Psoas muscle (tissue), 8 donors: ENCODE results near the gene SPDEF. TPM values are rescaled to one million over a fixed set of nuclear protein-coding genes. Genes with fewer than 3 reads are reported as not detected.

Experiments used
- ATAC-seq, 4 donors: fragments of 200-7000 bp; cut with Tn5 transposase; one replicate each; pipeline ENCODE4 v1.9.1; 2020; ENCODE audit warnings: moderate library complexity in 3 of 4, mild to moderate bottlenecking in 2 of 4
- DNase-seq, 2 donors: peaks; one replicate each; pipeline ENCODE4 v3.0.0-alpha.2; 2020
- H3K27ac ChIP-seq: fragments of 200-600 bp; one replicate; pipeline ENCODE4 v1.8.0; 2022
- H3K27me3 ChIP-seq, 3 donors: fragments of 200-600 bp in 1 of 3; one replicate each; pipeline versions ENCODE4 v1.6.1 to v1.8.0; 2013 to 2022; ENCODE audit warnings: low read length in 2 of 3, mild to moderate bottlenecking in 2 of 3, moderate library complexity in 1 of 3; ENCODE audit not compliant: insufficient read depth in 3 of 3
- H3K36me3 ChIP-seq, 2 donors: fragments of 200-600 bp in 1 of 2; one replicate each; pipeline versions ENCODE4 v1.6.1 to v1.8.0; 2013 to 2022; ENCODE audit warnings: low read depth in 1 of 2, mild to moderate bottlenecking in 1 of 2, moderate library complexity in 1 of 2; ENCODE audit not compliant: insufficient read depth in 1 of 2
- H3K4me1 ChIP-seq: fragments of 200-600 bp; one replicate; pipeline ENCODE4 v1.8.0; 2022
- H3K4me3 ChIP-seq: fragments of 200-600 bp; one replicate; pipeline ENCODE4 v1.8.0; 2022; ENCODE audit warnings: mild to moderate bottlenecking
- H3K9me3 ChIP-seq: fragments of 200-600 bp; one replicate; pipeline ENCODE4 v1.8.0; 2022
- WGBS, 3 donors: extraction: QIAGEN DNeasy Blood & Tissue Kit; methylation state at CpG; one replicate each; pipeline versions ENCODE4 v1.1.6 to v1.1.7; 2013; 5-methylcytosine and 5-hydroxymethylcytosine counted together
- intact Hi-C, 2 donors: fragments of 100-400 bp; cut with DNase I; formaldehyde crosslinking; loops; one replicate each; pipeline versions ENCODE4 v1.11.0 to v1.14.2; 2022
- polyA plus RNA-seq, 3 donors: library from polyadenylated mRNA; stranded (reverse); fragments of 200-250 nt; gene quantifications; one replicate each; pipeline ENCODE4 v1.2.3, GENCODE V29; 2013
- total RNA-seq, 4 donors: library from RNA; stranded (reverse); fragmentation: NEBNext Ultra II Directional in 2 of 4; extraction: Animal tissue kit (Norgen Biotek cat#: 25700) in 2 of 4; gene quantifications; one replicate each; pipeline versions ENCODE4 v1.2.1 to v1.2.4, GENCODE V29; 2021 to 2023
- TF ChIP-seq, protein P1 (sequence below): fragments of 200-600 bp; IDR thresholded peaks from one replicate; pipeline ENCODE4 v1.8.0; 2022; ENCODE audit warnings: antibody characterized with exemption
- donor health status: healthy with polysubstance abuse.
- donor health status: DM: no; HTN: no; CAD: no; lungs with moderate emphysema.
- donor health status: Bipolar disorder and iron deficiency.
- donor health status: healthy.
- donor health status: DM: yes; HTN: yes; CAD: no.
- donor health status: DM: no; HTN: no; CAD: no.
- donor health status: DM: no; HTN: no; CAD: no.
- donor health status: DM: yes; HTN: yes; CAD: no.

SPDEF gene
- total and polyA plus RNA-seq, 7 donors = 0.03 to 0.22 (median 0.21) TPM; not detected in 2

DNA sequence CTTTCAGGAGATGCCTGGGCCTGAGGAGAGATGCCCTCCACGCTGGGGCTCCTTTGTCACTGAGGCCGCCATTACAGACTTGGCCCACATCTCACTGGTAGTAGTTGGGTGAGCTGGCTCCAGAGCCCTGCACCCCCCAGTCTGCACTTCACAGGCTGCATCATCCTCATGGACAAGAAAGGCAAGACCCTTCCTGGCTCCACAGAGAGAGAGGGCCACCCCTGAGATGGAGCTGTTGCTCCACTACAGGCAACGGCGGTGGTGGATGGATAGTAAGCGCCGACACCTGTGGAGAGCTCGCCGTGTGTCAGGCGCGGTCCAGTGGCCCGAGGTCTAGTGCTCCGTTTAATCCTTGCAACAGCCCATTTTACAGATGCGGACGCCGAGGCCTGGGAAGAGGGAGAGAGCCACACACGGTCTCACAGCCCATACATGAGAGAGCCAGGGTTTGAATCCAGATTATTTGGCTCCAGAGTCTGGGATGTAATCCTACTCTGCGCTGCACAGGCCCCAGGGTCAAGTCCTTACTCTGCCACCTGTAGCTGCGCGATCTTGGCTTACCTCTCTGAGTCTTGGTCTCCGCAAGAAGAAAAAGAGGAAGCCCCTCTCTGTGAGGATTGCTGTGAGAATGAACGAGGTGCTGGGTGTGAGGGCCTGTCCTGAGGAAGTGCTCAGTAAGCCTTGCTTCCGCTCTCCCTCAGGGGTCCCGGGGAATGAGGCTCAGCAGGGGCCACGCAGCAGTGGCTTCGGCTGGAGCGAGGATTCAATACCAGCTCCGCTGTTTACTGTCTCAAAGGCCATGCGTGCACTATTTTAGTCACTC lies 34.5 kb downstream of the SPDEF start:
- Histone ChIP-seq H3K27me3 (no peaks in the 10 kb centered on the region), H3K27ac (no peak overlapping the region), H3K4me3 (no peak overlapping the region), H3K36me3 (no peaks in the 10 kb centered on the region), H3K4me1 (peaks cover 4% of the 10 kb centered on the region), H3K9me3 (no peaks in the 10 kb centered on the region)
- ATAC-seq = no peak
- intact Hi-C loops = no loop called here
- 88 to 90% (median 89%) methylated on average over 28 of the region's 28 CpGs for WGBS, 3 donors
- peak in 1 of 2 donors; percentile 34 for DNase-seq
- TF ChIP-seq, protein P1, sequence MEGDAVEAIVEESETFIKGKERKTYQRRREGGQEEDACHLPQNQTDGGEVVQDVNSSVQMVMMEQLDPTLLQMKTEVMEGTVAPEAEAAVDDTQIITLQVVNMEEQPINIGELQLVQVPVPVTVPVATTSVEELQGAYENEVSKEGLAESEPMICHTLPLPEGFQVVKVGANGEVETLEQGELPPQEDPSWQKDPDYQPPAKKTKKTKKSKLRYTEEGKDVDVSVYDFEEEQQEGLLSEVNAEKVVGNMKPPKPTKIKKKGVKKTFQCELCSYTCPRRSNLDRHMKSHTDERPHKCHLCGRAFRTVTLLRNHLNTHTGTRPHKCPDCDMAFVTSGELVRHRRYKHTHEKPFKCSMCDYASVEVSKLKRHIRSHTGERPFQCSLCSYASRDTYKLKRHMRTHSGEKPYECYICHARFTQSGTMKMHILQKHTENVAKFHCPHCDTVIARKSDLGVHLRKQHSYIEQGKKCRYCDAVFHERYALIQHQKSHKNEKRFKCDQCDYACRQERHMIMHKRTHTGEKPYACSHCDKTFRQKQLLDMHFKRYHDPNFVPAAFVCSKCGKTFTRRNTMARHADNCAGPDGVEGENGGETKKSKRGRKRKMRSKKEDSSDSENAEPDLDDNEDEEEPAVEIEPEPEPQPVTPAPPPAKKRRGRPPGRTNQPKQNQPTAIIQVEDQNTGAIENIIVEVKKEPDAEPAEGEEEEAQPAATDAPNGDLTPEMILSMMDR = no peak

DNA sequence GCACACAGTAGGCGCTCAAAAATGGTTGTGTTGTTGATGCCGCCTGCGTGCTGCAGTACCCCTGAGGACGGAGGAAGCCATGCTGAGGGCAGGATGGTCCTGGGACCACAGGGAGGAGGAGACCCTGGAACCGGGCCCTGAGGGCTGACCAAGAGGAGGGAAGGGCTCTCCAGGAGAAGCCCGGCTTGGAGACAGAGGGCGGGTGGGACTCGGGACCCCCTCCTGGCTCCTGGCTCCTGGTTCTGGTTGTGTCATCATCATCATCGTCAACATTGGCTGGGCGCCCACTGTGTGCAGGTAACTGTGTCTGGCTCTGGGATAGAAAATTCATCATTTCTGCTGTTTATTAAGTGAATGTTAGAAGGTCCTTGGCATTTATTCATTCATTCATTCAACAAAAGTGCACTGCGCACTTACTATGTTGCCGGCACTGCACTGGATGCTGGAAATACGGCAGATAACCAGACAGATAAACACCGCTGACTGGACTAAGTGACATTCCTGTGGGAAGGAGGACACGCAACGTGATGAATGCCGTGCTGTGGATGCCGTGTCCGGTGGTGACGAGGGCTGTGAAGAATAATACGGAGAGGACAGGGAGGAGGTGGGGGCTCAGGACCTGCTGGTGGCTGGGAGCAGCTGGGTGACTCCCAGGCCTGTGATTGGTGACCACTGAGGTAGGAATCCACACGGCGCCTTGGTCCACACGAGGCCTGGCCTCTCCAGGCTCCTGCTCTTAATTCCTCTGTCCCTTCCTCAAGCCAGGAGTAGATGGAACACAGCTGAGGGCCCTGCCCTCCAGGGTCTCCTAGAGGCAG lies 35.3 kb downstream of the SPDEF start:
- TF ChIP-seq, protein P1 = no peak
- no peak overlapping the region for H3K4me3 ChIP-seq
- peaks cover 0 to 2% (median 0%) of the 10 kb centered on the region in 3 donors for H3K27me3 ChIP-seq
- no peaks in the 10 kb centered on the region for H3K9me3 ChIP-seq
- no peaks in the 10 kb centered on the region for H3K4me1 ChIP-seq
- intact Hi-C loops = no loop called here
- peak in 1 of 2 donors; percentile 39 for DNase-seq
- no peak overlapping the region for H3K27ac ChIP-seq
- 79 to 84% (median 81%) methylated on average over 24 of the region's 24 CpGs for WGBS, 3 donors
- no peak for ATAC-seq
- no peaks in the 10 kb centered on the region for H3K36me3 ChIP-seq

DNA sequence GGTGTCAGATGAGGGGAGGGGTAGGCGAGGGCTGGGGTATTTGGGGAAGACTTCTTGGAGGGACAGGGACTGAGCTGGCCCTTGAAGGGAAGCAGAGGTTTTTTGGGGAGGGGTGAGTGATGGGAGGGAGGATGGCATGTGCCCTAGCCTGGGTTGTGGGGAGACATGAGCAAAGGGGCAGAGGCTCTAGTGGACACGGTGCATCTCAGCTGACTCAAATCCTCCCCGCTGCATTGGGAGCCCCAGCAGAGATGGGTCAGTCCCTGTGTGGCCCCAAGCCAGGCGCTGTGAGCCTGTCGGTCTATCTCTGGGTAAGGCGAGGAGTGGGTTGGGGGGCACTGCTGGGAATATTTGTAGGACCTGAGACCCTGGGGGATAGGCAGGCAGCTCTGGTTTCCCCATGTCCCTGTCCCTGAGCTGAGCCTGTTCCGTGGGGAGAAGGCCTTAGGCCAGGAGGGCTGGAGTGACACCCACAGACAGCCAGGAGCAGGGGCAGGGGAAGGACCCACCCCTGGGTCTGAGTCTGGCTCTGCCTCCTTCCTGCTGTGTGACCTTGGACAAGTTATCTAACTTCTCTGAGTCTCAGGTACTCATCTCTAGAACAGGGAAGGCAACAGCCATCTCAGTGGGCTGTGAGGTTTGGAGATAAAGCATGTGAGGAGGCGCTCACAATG lies 36.0 kb downstream of the SPDEF start:
- Histone ChIP-seq H3K4me1 (no peaks in the 10 kb centered on the region), H3K36me3 (no peaks in the 10 kb centered on the region), H3K27me3 (peaks cover 0 to 6% (median 6%) of the 10 kb centered on the region in 3 donors), H3K27ac (no peak overlapping the region), H3K9me3 (no peaks in the 10 kb centered on the region), H3K4me3 (no peak overlapping the region)
- TF ChIP-seq, protein P1 = no peak
- 81 to 87% (median 83%) methylated on average over 8 of the region's 8 CpGs for WGBS, 3 donors
- intact Hi-C loops = no loop called here
- DNase-seq (peak in 1 of 2 donors; percentile 44), ATAC-seq (no peak)

DNA sequence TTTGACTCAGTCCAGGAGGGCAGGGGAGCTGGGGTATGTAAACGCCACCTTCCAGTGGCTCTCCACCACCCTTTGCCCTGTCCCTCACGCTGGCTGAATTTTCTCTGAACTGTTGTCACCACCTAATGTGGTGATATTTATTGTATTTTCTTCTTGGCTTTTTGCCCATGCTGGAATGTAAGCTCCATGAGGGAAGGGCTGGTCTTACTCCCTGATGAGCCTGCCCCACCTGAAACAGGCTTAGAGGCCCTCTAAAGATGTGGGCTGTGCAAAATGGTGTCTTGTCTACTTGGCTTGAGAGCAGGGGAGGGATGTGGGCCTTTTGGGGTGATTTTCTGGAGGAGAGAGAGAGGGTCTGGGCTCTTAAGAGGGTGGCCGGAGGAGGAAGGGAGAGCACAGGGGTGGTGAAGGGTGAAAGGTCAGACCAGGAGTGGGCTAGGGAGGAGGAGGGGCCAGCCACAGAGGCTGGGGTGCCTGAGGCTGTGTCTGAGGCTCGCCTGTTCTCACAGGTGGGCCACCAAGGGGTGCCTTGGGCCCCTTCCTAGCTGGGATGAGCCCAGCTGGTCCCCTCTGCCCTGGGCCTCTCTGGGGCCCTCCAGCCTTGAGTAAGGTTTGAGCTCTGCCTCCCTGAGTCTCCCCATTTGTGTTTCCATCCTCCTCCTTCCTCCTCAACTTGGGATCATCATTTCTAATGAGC lies 37.3 kb downstream of the SPDEF start:
- Histone ChIP-seq H3K27me3 (peaks cover 0 to 13% (median 6%) of the 10 kb centered on the region in 3 donors), H3K4me1 (no peaks in the 10 kb centered on the region), H3K36me3 (no peaks in the 10 kb centered on the region), H3K4me3 (no peak overlapping the region), H3K27ac (no peak overlapping the region), H3K9me3 (no peaks in the 10 kb centered on the region)
- TF ChIP-seq, protein P1 = no peak
- WGBS, 3 donors = 90 to 94% (median 91%) methylated on average over 4 of the region's 4 CpGs
- ATAC-seq (no peak), DNase-seq (peak in 1 of 2 donors; percentile 23)
- intact Hi-C loops = no loop called here
